Measurements from ENCODE around the gene PAK6.

PAK6 gene

DNA sequence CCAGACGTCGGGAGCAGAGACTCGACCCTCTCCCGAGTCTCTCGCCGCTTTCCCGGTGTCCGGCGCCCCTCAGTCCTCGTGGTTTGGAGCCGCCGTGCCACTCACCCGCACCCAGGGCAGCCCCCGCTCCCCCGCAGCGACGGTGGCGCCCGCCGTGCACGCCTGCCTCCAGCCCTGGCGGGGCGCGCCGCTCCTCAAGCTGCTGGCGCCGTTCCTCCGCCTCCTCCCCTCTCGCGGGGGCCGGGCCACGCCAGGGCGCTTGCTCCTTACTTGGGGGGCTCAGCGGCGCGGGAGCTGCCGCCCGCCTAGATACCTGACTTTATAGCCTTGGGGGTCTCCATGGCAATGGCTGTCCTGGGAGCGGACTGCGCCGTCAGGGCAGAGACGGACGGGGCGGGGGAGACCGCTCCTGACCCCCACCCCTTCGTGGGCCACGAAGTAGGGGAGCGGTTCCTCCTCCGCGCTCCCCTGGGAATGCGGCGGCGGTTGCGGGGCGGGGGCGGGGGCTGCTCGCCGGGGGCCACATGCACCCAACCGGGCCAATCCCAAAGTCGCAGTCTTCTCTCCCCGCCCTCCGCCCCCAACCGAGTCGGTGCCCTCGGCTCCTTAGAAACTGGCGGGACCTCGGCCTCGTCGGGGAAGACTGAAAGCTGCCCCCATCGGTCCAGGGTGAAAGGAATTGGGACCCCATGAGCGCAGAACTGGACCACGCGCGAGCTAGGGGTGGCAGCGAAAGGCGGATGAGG lies 44.2 kb downstream of the PAK6 start, which contains the start of gene ANKRD63:
TSS of gene ANKRD63 (minus strand) at position 196 of the 746 bp plus-strand sequence. CDS start 478 bp downstream, outside the sequence.
- peaks cover 80% of the 10 kb centered on the region for H3K27me3 ChIP-seq (ENCODE audit: control insufficient read depth, insufficient read depth, low read length, poor library complexity, severe bottlenecking)

DNA sequence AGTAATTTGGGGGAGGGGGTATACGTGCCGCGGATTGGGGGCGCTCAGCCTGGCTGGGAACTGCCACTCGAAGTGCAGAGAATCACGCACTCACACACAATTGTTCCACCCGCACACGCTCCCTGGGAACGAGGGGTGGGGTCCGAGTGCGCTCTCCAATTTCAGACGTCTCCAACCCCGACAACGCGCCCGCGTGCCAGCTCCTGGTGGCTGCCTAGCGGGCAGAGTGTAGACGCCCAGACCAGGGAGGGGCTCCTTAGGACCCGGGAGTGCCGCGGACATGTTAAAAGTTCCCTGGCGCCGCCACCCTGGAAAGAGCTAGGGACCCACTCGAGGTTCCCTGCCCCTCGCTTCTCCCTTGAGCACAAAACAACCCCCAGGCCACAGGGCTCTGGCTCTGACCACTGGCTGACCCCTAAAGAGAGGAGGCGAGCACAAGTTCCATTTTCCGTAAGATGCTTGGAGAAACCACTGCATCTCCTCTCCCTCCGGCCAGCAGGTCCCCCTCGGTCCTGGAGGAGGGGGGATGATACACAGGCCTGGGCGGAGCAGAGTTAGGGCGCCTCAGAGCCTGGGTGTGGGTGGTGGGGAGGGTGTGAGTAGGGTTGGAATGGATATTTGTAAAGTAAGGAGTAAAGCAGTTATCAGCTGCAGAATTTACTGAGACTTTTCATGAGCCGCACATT lies 44.9 kb downstream of the PAK6 start:
- no peaks in the 10 kb centered on the region for H3K9me3 ChIP-seq (ENCODE audit: control insufficient read depth, low read length)
- peaks cover 43% of the 10 kb centered on the region for H3K4me1 ChIP-seq (ENCODE audit: control insufficient read depth, insufficient read depth, low read length)
- peaks cover 73% of the 10 kb centered on the region for H3K27me3 ChIP-seq (ENCODE audit: control insufficient read depth, insufficient read depth, low read length, poor library complexity, severe bottlenecking)
- WGBS, 2 experiments: 14 to 16% methylated on average over 32 to 33 of the region's 33 CpGs
- H3K4me3 ChIP-seq (ENCODE audit: insufficient read depth, low read depth, low read length): no peak overlapping the region
- H3K36me3 ChIP-seq (ENCODE audit: control insufficient read depth, insufficient read depth, low read length): no peaks in the 10 kb centered on the region
- H3K27ac ChIP-seq (ENCODE audit: insufficient read depth, low read depth, low read length, poor library complexity, severe bottlenecking): no peak overlapping the region

More for the DNA sequence above, 44.2 kb downstream of the PAK6 start, which contains the start of gene ANKRD63:
- peak within 1 kb of the TSS; percentile 38 for H3K4me3 ChIP-seq (ENCODE audit: insufficient read depth, low read depth, low read length)
- no peak within 1 kb of the TSS for H3K27ac ChIP-seq (ENCODE audit: insufficient read depth, low read depth, low read length, poor library complexity, severe bottlenecking)
- no peaks in the 10 kb centered on the region for H3K36me3 ChIP-seq (ENCODE audit: control insufficient read depth, insufficient read depth, low read length)
- H3K4me1 ChIP-seq (ENCODE audit: control insufficient read depth, insufficient read depth, low read length): peaks cover 43% of the 10 kb centered on the region
- WGBS, 2 experiments: 1 to 2% methylated on average over 76 of the region's 76 CpGs
- H3K9me3 ChIP-seq (ENCODE audit: control insufficient read depth, low read length): no peaks in the 10 kb centered on the region

DNA sequence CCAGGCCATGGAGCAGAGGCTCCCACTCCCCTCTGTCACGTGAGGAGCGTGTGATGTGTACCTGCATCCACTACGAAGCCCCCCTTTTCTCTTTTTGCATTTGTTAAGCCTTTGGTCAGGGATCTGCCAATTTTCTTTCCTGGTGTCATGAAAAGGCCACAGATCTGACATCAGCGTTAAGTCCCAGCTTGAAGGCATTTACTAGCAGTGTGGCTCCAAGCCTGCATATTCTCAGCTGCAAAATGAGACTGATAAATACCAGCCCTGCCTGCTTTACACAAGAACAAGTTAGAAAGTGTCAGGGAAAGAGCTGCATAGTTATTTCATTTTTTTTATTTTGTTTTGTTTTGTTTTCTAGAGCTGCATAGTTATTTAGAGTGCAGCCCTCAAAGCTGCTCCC lies 46.3 kb downstream of the PAK6 start:
- 28 to 37% methylated on average over 4 of the region's 4 CpGs for WGBS, 2 experiments
- peaks cover 67% of the 10 kb centered on the region for H3K27me3 ChIP-seq (ENCODE audit: control insufficient read depth, insufficient read depth, low read length, poor library complexity, severe bottlenecking)
- peaks cover 40% of the 10 kb centered on the region for H3K4me1 ChIP-seq (ENCODE audit: control insufficient read depth, insufficient read depth, low read length)
- no peaks in the 10 kb centered on the region for H3K36me3 ChIP-seq (ENCODE audit: control insufficient read depth, insufficient read depth, low read length)
- H3K27ac ChIP-seq (ENCODE audit: insufficient read depth, low read depth, low read length, poor library complexity, severe bottlenecking): no peak overlapping the region
- no peaks in the 10 kb centered on the region for H3K9me3 ChIP-seq (ENCODE audit: control insufficient read depth, low read length)
- H3K4me3 ChIP-seq (ENCODE audit: insufficient read depth, low read depth, low read length): no peak overlapping the region

DNA sequence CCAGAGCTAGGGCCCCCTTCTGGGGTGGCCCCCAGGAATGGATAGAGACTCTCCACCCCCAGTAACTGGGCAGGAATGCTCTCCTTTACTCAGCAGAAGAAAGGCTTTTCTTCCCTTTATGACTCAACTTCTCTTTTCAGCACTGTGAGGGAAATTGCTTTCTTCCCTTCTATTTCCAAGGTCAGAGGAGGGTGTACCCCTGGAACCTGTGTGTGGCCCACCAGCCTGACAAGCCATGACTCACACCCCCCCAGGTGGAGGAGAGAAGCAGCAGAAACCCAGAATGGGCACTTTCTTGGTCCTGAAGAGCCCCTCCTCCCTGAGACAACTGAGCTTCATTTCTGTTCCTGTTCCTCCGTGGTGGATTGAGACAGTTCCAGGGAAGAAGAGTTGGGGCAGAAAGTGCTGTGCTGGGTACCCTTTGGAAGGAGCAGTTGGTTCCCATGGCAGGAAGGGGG lies 46.7 kb downstream of the PAK6 start:
- H3K4me3 ChIP-seq (ENCODE audit: insufficient read depth, low read depth, low read length): no peak overlapping the region
- 0 to 13% methylated on average over 1 of the region's 1 CpG for WGBS, 2 experiments
- no peak overlapping the region for H3K27ac ChIP-seq (ENCODE audit: insufficient read depth, low read depth, low read length, poor library complexity, severe bottlenecking)
- H3K9me3 ChIP-seq (ENCODE audit: control insufficient read depth, low read length): no peaks in the 10 kb centered on the region
- no peaks in the 10 kb centered on the region for H3K36me3 ChIP-seq (ENCODE audit: control insufficient read depth, insufficient read depth, low read length)
- H3K27me3 ChIP-seq (ENCODE audit: control insufficient read depth, insufficient read depth, low read length, poor library complexity, severe bottlenecking): peaks cover 67% of the 10 kb centered on the region
- H3K4me1 ChIP-seq (ENCODE audit: control insufficient read depth, insufficient read depth, low read length): peaks cover 39% of the 10 kb centered on the region

DNA sequence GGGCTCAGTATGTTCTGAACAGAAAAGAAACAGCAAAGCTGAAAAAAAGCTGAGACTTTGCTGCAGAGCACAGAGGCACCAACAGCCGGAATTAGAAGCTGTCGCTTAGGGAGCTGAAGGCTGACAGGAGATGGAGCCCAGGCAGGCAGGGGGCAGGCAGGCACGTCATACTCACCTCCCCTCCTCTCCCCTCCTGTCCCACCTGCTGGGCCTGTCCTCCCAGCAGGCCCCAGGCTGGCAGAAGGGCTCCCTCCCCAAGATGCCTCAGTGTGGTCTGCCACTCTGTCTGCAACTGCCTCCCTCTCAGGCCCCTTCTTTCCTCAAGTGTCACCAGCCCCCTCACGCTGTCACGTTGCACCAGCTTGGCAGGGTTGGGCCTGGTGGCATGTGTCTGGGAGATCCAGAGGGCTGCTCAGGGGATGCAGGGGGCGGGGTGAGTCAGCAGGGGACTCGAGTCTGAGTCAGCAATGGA lies 47.2 kb downstream of the PAK6 start:
- WGBS, 2 experiments: 48 to 54% methylated on average over 7 of the region's 7 CpGs
- no peaks in the 10 kb centered on the region for H3K36me3 ChIP-seq (ENCODE audit: control insufficient read depth, insufficient read depth, low read length)
- no peak overlapping the region for H3K4me3 ChIP-seq (ENCODE audit: insufficient read depth, low read depth, low read length)
- H3K27me3 ChIP-seq (ENCODE audit: control insufficient read depth, insufficient read depth, low read length, poor library complexity, severe bottlenecking): peaks cover 67% of the 10 kb centered on the region
- peaks cover 33% of the 10 kb centered on the region for H3K4me1 ChIP-seq (ENCODE audit: control insufficient read depth, insufficient read depth, low read length)
- no peak overlapping the region for H3K27ac ChIP-seq (ENCODE audit: insufficient read depth, low read depth, low read length, poor library complexity, severe bottlenecking)
- H3K9me3 ChIP-seq (ENCODE audit: control insufficient read depth, low read length): no peaks in the 10 kb centered on the region

DNA sequence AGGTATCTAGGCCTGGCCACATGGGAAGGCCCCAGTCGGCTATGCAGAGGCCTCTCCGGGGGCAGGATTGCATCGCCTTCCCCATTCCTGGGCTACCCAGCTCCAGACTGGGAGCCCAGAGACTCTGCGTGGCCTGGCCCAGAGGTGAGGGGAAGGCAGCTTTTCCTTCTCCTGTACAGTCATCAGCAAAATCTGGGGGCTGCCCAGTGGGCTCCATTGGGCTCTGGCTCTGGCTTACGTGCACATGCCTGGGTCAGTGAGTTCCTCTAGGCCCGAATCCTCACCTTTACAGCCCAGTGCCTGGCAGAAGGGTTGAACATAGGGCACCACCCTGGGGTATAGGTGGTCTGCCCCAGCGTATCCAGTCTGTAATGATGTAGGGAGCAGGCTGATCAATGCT lies 47.9 kb downstream of the PAK6 start:
- H3K4me3 ChIP-seq (ENCODE audit: insufficient read depth, low read depth, low read length): no peak overlapping the region
- H3K4me1 ChIP-seq (ENCODE audit: control insufficient read depth, insufficient read depth, low read length): peaks cover 34% of the 10 kb centered on the region
- H3K36me3 ChIP-seq (ENCODE audit: control insufficient read depth, insufficient read depth, low read length): no peaks in the 10 kb centered on the region
- H3K27ac ChIP-seq (ENCODE audit: insufficient read depth, low read depth, low read length, poor library complexity, severe bottlenecking): no peak overlapping the region
- no peaks in the 10 kb centered on the region for H3K9me3 ChIP-seq (ENCODE audit: control insufficient read depth, low read length)
- WGBS, 2 experiments: 79 to 81% methylated on average over 6 to 7 of the region's 7 CpGs
- H3K27me3 ChIP-seq (ENCODE audit: control insufficient read depth, insufficient read depth, low read length, poor library complexity, severe bottlenecking): peaks cover 67% of the 10 kb centered on the region

DNA sequence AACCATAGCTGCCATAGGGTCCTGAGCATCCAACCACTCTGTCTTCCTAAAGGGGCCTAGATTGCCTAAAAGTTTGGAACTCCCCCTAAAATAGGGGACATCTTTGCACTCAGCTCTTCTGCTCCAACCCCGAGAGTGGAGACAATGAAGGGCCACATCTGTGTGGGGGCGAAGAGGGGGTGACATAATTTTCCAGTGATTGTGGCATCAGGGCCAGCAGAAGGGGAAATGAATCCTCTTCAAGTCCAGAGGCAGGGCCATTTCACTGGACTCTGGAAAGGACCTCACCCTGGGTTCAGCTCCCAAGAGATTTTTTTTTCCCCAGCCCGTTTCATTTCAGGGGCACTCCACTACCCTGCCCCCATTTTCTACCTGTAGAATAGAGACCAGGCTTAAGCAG lies 48.6 kb downstream of the PAK6 start:
- H3K27me3 ChIP-seq (ENCODE audit: control insufficient read depth, insufficient read depth, low read length, poor library complexity, severe bottlenecking): peaks cover 67% of the 10 kb centered on the region
- no peak overlapping the region for H3K4me3 ChIP-seq (ENCODE audit: insufficient read depth, low read depth, low read length)
- H3K36me3 ChIP-seq (ENCODE audit: control insufficient read depth, insufficient read depth, low read length): no peaks in the 10 kb centered on the region
- WGBS, 2 experiments: 95 to 96% methylated on average over 3 of the region's 3 CpGs
- H3K27ac ChIP-seq (ENCODE audit: insufficient read depth, low read depth, low read length, poor library complexity, severe bottlenecking): no peak overlapping the region
- H3K9me3 ChIP-seq (ENCODE audit: control insufficient read depth, low read length): no peaks in the 10 kb centered on the region
- H3K4me1 ChIP-seq (ENCODE audit: control insufficient read depth, insufficient read depth, low read length): peaks cover 34% of the 10 kb centered on the region

DNA sequence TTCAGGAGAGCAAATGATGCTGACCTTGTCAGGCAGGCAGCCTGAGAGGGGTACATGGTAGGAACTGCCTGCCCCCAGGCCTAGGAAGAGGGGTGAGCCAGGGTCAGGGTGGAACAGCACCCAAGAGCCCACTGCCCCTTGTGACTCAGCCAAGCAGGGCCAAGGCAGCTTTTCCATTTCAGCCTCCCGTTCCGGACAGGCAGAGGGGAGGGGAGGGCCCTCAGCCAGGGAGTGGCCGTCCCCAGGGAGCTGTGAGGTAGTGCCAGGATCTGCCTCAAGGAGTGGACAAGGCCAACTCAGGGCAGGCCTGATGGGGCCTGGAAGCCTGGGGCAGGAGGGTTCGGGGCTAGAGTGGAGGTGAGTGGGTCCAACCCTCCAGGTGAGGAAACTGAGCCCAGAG lies 49.1 kb downstream of the PAK6 start:
- H3K27me3 ChIP-seq (ENCODE audit: control insufficient read depth, insufficient read depth, low read length, poor library complexity, severe bottlenecking): peaks cover 67% of the 10 kb centered on the region
- peaks cover 36% of the 10 kb centered on the region for H3K4me1 ChIP-seq (ENCODE audit: control insufficient read depth, insufficient read depth, low read length)
- no peak overlapping the region for H3K4me3 ChIP-seq (ENCODE audit: insufficient read depth, low read depth, low read length)
- WGBS, 2 experiments: 73 to 78% methylated on average over 4 of the region's 4 CpGs
- H3K27ac ChIP-seq (ENCODE audit: insufficient read depth, low read depth, low read length, poor library complexity, severe bottlenecking): no peak overlapping the region
- H3K36me3 ChIP-seq (ENCODE audit: control insufficient read depth, insufficient read depth, low read length): no peaks in the 10 kb centered on the region
- H3K9me3 ChIP-seq (ENCODE audit: control insufficient read depth, low read length): no peaks in the 10 kb centered on the region

DNA sequence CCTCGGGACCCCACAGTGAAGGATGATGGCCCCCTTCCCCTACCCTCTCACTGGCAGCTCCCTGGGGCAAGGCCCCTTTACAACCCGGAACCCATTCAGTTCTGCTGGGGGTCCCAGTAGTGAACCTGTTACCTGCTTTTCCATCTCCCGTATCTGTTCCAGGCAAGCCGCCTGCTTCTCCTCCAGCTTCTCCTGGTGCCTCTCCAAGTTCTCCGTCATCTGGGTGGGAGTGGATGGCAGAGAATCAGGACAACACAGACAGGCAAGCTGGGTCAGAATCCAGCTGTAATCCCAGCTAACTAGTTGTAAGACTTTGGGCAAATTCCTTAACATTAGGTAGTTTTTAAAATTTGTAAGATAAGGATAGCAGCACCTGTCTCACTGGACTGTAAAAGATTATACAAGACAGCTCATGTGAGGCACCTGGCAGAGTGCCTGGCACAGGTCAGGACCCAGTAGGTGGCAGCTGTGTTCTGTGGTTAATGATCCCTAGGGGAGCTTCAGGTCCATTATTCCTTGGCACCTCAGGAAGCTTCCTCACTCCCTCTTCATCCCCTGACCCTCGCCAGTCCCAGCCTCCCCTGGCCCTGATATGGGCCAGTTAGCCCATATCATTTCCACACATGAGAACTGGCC lies 50.4 kb downstream of the PAK6 start:
- Histone ChIP-seq H3K36me3 (ENCODE audit: control insufficient read depth, insufficient read depth, low read length) (no peaks in the 10 kb centered on the region), H3K27me3 (ENCODE audit: control insufficient read depth, insufficient read depth, low read length, poor library complexity, severe bottlenecking) (peaks cover 57% of the 10 kb centered on the region), H3K4me3 (ENCODE audit: insufficient read depth, low read depth, low read length) (no peak overlapping the region), H3K27ac (ENCODE audit: insufficient read depth, low read depth, low read length, poor library complexity, severe bottlenecking) (no peak overlapping the region), H3K9me3 (ENCODE audit: control insufficient read depth, low read length) (no peaks in the 10 kb centered on the region), H3K4me1 (ENCODE audit: control insufficient read depth, insufficient read depth, low read length) (peaks cover 43% of the 10 kb centered on the region)
- WGBS, 2 experiments: 79% methylated on average over 6 of the region's 6 CpGs

DNA sequence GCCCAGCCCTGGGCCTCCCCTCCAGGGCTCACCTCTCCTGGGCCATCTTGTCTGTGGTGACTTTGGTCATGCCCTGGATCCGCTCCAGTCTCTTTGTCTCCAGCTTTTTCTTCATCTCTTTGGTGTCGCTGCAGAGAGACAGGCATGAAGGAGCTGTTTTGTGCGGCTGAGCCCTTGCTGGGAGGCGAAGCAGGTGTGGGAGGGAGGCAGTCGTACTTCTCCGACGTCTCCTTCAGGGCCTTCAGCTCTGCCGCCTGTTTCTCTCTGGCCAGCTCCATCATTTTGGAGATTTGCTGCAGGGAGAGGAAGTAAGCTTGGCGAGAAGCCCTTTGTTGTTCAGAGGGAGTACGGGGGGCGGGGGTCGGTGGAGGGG lies 51.7 kb downstream of the PAK6 start:
- Histone ChIP-seq H3K27me3 (ENCODE audit: control insufficient read depth, insufficient read depth, low read length, poor library complexity, severe bottlenecking) (peaks cover 44% of the 10 kb centered on the region), H3K4me3 (ENCODE audit: insufficient read depth, low read depth, low read length) (no peak overlapping the region)
- 22 to 25% methylated on average over 11 to 12 of the region's 12 CpGs for WGBS, 2 experiments

More for the DNA sequence above, 51.7 kb downstream of the PAK6 start:
- Histone ChIP-seq H3K9me3 (ENCODE audit: control insufficient read depth, low read length) (no peaks in the 10 kb centered on the region), H3K36me3 (ENCODE audit: control insufficient read depth, insufficient read depth, low read length) (no peaks in the 10 kb centered on the region), H3K4me1 (ENCODE audit: control insufficient read depth, insufficient read depth, low read length) (peaks cover 43% of the 10 kb centered on the region), H3K27ac (ENCODE audit: insufficient read depth, low read depth, low read length, poor library complexity, severe bottlenecking) (no peak overlapping the region)
